Erythroblast (primary cell): ENCODE measurements around the gene PRICKLE1.

Source experiments
- GATA1 ChIP-seq: IDR thresholded peaks from 2 replicates; pipeline ENCODE4 v1.6.1; 2011; ENCODE audit warnings: low read depth, mild to moderate bottlenecking, control low read depth, low read length, moderate library complexity
- POLR2A ChIP-seq: IDR thresholded peaks from 2 replicates; pipeline ENCODE4 v1.6.1; 2011; ENCODE audit warnings: mild to moderate bottlenecking, low read length

- TF ChIP-seq POLR2A (no peak), GATA1 (no peak)
These were observed 4.3 kb upstream of the PRICKLE1 start for GRCh38 chr12:42593874-42594273.
